Stimulated activated CD8-positive, alpha-beta memory T cell treated with anti-CD3 and anti-CD28 coated beads, Interleukin-7, amount 100 ng/mL, for 1 hour (primary cell): Measurements from ENCODE around the gene MORN5.

Experiments
- DNase-seq, 2 donors: peaks; one replicate each; pipeline ENCODE4 v3.0.0-alpha.2; 2020; ENCODE audit warnings: low read depth in 2 of 2

The MORN5 gene

GRCh38 chr9:122228568-122229484 lies 69.1 kb downstream of the MORN5 start, which contains the start of gene LHX6:
LHX6 (minus strand) TSS chr9:122228957; CDS start chr9:122228740, 217 bp downstream.
- no peak for DNase-seq

GRCh38 chr9:122229485-122229837 lies 69.8 kb downstream of the MORN5 start:
- no peak for DNase-seq

- DNase-seq, result no peak
Measured at GRCh38 chr9:122232796-122233306, 73.1 kb downstream of the MORN5 start.

- no peak for DNase-seq
Measured at GRCh38 chr9:122234022-122234748, 74.5 kb downstream of the MORN5 start.

- DNase-seq, result no peak
Measured at GRCh38 chr9:122236681-122237080, 77.0 kb downstream of the MORN5 start.

GRCh38 chr9:122239722-122240121 lies 80.0 kb downstream of the MORN5 start:
- DNase-seq, result no peak

- no peak for DNase-seq
Measured at GRCh38 chr9:122244349-122244748, 84.6 kb downstream of the MORN5 start.

GRCh38 chr9:122246666-122247065 lies 87.0 kb downstream of the MORN5 start:
- no peak for DNase-seq

GRCh38 chr9:122248448-122248865 lies 88.7 kb downstream of the MORN5 start:
- no peak for DNase-seq
